ENCODE results near the gene SFTPD. TPM values are rescaled to one million over a fixed set of nuclear protein-coding genes. Genes with fewer than 3 reads are reported as not detected.

The SFTPD gene
- total and polyA plus RNA-seq, 3 donors from 2014 or later: 0.92 to 1.5 (median 0.94) TPM

DNA sequence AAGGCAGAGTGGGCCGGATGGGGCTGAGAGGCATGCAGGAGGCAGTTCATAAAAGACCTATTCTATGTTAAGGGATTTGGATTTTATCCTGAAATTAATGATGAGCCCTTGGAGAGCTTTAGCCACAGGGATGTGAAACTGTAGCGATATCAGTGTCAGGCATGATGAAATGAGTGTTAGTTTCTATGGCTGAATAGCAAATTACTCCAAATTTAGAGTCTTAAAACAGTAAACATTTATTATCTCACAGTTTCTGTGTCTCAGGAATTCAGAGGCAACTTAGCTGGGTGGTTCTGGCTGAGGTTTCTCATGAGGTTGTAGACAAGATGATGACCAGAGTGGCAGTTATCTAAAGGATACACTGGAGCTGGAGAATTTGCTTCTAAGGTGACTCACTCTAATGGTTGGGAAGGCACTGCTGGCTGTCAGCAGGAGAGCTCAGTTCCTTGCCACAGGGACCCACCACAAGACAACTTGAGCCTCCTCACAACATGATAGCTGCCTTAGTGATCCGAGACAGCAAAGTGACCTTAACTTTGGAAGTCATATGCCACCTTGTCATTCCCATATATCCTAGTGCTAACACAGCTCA lies 36.7 kb upstream of the SFTPD start:
- Histone ChIP-seq H3K9me3 (no peaks in the 10 kb centered on the region), H3K27me3 (no peaks in the 10 kb centered on the region), H3K36me3 (ENCODE audit: low read depth, missing control alignments) (no peaks in the 10 kb centered on the region), H3K27ac (no peak overlapping the region), H3K4me3 (no peak overlapping the region), H3K4me1 (no peaks in the 10 kb centered on the region)
- DNase-seq: no peak
- WGBS, 2 donors: 64 to 84% methylated on average over 3 of the region's 3 CpGs
- intact Hi-C loops (cut with DNase I; ENCODE audit: low total_unique reads): no loop called here
- TF ChIP-seq CTCF (IDR thresholded peaks at IDR 0.05) (no peak), POLR2A (IDR thresholded peaks at IDR 0.05) (no peak)

- H3K27ac ChIP-seq: no peak overlapping the region
- no peaks in the 10 kb centered on the region for H3K9me3 ChIP-seq
- no peak overlapping the region for H3K4me3 ChIP-seq
- H3K27me3 ChIP-seq: no peaks in the 10 kb centered on the region
- H3K4me1 ChIP-seq: no peaks in the 10 kb centered on the region
- TF ChIP-seq POLR2A (IDR thresholded peaks at IDR 0.05) (no peak), CTCF (IDR thresholded peaks at IDR 0.05) (no peak)
- intact Hi-C loops (cut with DNase I; ENCODE audit: low total_unique reads): no loop called here
- no peak for DNase-seq
- WGBS, 2 donors: 57% methylated on average over 9 of the region's 9 CpGs
- no peaks in the 10 kb centered on the region for H3K36me3 ChIP-seq (ENCODE audit: low read depth, missing control alignments)
Measured at GRCh38 chr10:79984851-79985250, 35.9 kb upstream of the SFTPD start.

GRCh38 chr10:79983286-79983909 lies 34.5 kb upstream of the SFTPD start:
- 56 to 59% methylated on average over 19 to 40 of the region's 40 CpGs for WGBS, 2 donors
- DNase-seq: no peak

DNA sequence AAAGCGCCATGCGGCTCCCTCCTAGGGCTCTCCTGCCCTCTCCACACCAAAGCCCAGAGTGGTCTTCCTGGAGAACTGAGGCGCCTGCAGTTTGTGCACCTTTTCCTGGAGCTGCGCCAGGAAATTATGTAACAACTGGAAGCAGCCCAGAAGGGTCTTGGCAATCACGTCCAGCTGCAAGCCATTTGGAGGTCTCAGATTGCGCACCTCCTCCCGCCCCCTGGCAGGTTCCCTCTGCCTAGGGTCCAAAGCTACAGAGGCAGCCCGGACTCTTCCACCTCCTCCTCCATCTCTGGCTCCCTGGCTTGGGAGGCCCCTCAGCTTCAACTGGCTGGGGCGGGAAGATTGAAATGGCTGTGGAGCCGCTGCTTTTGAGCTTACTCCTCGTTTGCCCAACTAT lies 34.0 kb upstream of the SFTPD start:
- Histone ChIP-seq H3K9me3 (no peaks in the 10 kb centered on the region), H3K4me3 (no peak overlapping the region), H3K4me1 (no peaks in the 10 kb centered on the region), H3K27ac (no peak overlapping the region), H3K27me3 (no peaks in the 10 kb centered on the region), H3K36me3 (ENCODE audit: low read depth, missing control alignments) (no peaks in the 10 kb centered on the region)
- no peak for TF ChIP-seq CTCF (IDR thresholded peaks at IDR 0.05)
- TF ChIP-seq POLR2A (IDR thresholded peaks at IDR 0.05): no peak
- intact Hi-C loops (cut with DNase I; ENCODE audit: low total_unique reads): no loop called here
- DNase-seq: no peak
- WGBS, 2 donors: 38 to 52% methylated on average over 11 of the region's 11 CpGs

More at GRCh38 chr10:79983286-79983909, 34.5 kb upstream of the SFTPD start:
- intact Hi-C loops (cut with DNase I; ENCODE audit: low total_unique reads): no loop called here
- no peaks in the 10 kb centered on the region for H3K36me3 ChIP-seq (ENCODE audit: low read depth, missing control alignments)
- H3K4me3 ChIP-seq: no peak overlapping the region
- H3K4me1 ChIP-seq: no peaks in the 10 kb centered on the region
- H3K9me3 ChIP-seq: no peaks in the 10 kb centered on the region
- H3K27ac ChIP-seq: no peak overlapping the region
- H3K27me3 ChIP-seq: no peaks in the 10 kb centered on the region
- no peak for TF ChIP-seq CTCF (IDR thresholded peaks at IDR 0.05)
- no peak for TF ChIP-seq POLR2A (IDR thresholded peaks at IDR 0.05)

- Histone ChIP-seq H3K4me1 (no peaks in the 10 kb centered on the region), H3K4me3 (peak overlapping the region; percentile 51 to 82), H3K36me3 (ENCODE audit: low read depth, missing control alignments) (no peaks in the 10 kb centered on the region), H3K27ac (peak overlapping the region in 1 of 2 donors; percentile 47), H3K27me3 (no peaks in the 10 kb centered on the region), H3K9me3 (no peaks in the 10 kb centered on the region)
- intact Hi-C loops (cut with DNase I; ENCODE audit: low total_unique reads): no loop called here
- TF ChIP-seq CTCF (IDR thresholded peaks at IDR 0.05): no peak
- TF ChIP-seq POLR2A (IDR thresholded peaks at IDR 0.05): no peak
- WGBS, 2 donors: 10 to 16% methylated on average over 10 to 25 of the region's 25 CpGs
- peak; percentile 36 for DNase-seq
Measured at GRCh38 chr10:79982362-79982800, 33.5 kb upstream of the SFTPD start.
